Measurements from ENCODE around the gene CXCL3.

- no peak for TF ChIP-seq CTCF (IDR thresholded peaks at IDR 0.05; ENCODE audit: borderline replicate concordance, extremely low read depth, low read length, poor library complexity, severe bottlenecking)
- no peak for TF ChIP-seq EZH2 (IDR thresholded peaks at IDR 0.05; ENCODE audit: borderline replicate concordance, low read depth, low read length, severe bottlenecking)
Observed at GRCh38 chr4:74045772-74046171, 7.3 kb upstream of the CXCL3 start.
